NCI-H748 treated with DMSO at 0.1 percent for 48 hours (cell line): ENCODE data around the gene SVOP.
"Not testable (repeated sequence)": the region's sequence is repeated elsewhere in the genome, so short reads cannot be mapped to it uniquely, and the experiment has no call there.

ENCODE experiments used
- DNase-seq: peaks from one replicate; lab custom pipeline; 2025; lab: John Stamatoyannopoulos, UW

The SVOP gene

GRCh38 chr12:109020796-109021380 is at the start of gene SVOP:
TSS of gene SVOP (minus strand) at chr12:109021068. CDS start at chr12:109020868, 200 bp downstream.
- DNase-seq, result peak; percentile 73

- DNase-seq, result no peak
These were observed 48.7 kb upstream of the SVOP start for GRCh38 chr12:109069307-109070271.

- no peak for DNase-seq
These were observed 45.0 kb upstream of the SVOP start for GRCh38 chr12:109065853-109066193.

- DNase-seq, result no peak
These were observed 44.4 kb upstream of the SVOP start for GRCh38 chr12:109065154-109065852.

GRCh38 chr12:109064143-109064542 is 43.3 kb upstream of the SVOP start:
- no peak for DNase-seq

GRCh38 chr12:109058773-109059172 is 37.9 kb upstream of the SVOP start:
- no peak for DNase-seq

GRCh38 chr12:109057376-109057775 is 36.5 kb upstream of the SVOP start:
- no peak for DNase-seq

GRCh38 chr12:109056891-109057290 is 36.0 kb upstream of the SVOP start:
- no peak for DNase-seq

GRCh38 chr12:109054520-109054919 is 33.7 kb upstream of the SVOP start:
- no peak for DNase-seq

- not testable (repeated sequence) for DNase-seq
These were observed 33.3 kb upstream of the SVOP start for GRCh38 chr12:109054124-109054513.

GRCh38 chr12:109053382-109054123 is 32.7 kb upstream of the SVOP start:
- DNase-seq, result no peak

GRCh38 chr12:109052414-109053323 is 31.8 kb upstream of the SVOP start, which contains the start of gene USP30:
TSS of gene USP30 (plus strand) at chr12:109052576. CDS start at chr12:109052679, 103 bp downstream.
- peak; percentile 71 for DNase-seq

GRCh38 chr12:109052097-109052413 is 31.2 kb upstream of the SVOP start:
- no peak for DNase-seq

GRCh38 chr12:109049794-109050193 is 28.9 kb upstream of the SVOP start:
- not testable (repeated sequence) for DNase-seq

- DNase-seq, result not testable (repeated sequence)
These were observed 27.8 kb upstream of the SVOP start for GRCh38 chr12:109048706-109049105.

GRCh38 chr12:109047081-109047805 is 26.4 kb upstream of the SVOP start:
- no peak for DNase-seq

- no peak for DNase-seq
These were observed 23.4 kb upstream of the SVOP start for GRCh38 chr12:109044241-109044640.

- DNase-seq, result no peak
These were observed 16.1 kb upstream of the SVOP start for GRCh38 chr12:109036975-109037374.

GRCh38 chr12:109033239-109034196 is 12.7 kb upstream of the SVOP start:
- DNase-seq, result no peak
